KMS-11 (cell line): ENCODE measurements around the gene NOTUM.

ENCODE experiments used
- H2AFZ ChIP-seq: fragments of 200-600 bp; sonication (generic); 2 replicates; pipeline ENCODE4 v1.6.1; 2016; ENCODE audit warnings: antibody characterized with exemption, mixed run types, low read depth
- H3K27ac ChIP-seq: fragments of 200-600 bp; sonication (generic); 2 replicates; pipeline ENCODE4 v1.6.1; 2016; ENCODE audit warnings: mild to moderate bottlenecking, mixed run types
- H3K27me3 ChIP-seq: fragments of 200-600 bp; sonication (generic); 2 replicates; pipeline ENCODE4 v1.6.1; 2017; ENCODE audit warnings: mild to moderate bottlenecking, low read depth, mixed run types, moderate library complexity; ENCODE audit not compliant: insufficient read depth
- H3K36me3 ChIP-seq: fragments of 200-600 bp; sonication (generic); 2 replicates; pipeline ENCODE4 v1.6.1; 2017; ENCODE audit warnings: mild to moderate bottlenecking, mixed run types; ENCODE audit not compliant: insufficient read depth
- H3K4me1 ChIP-seq: fragments of 200-600 bp; sonication (generic); 2 replicates; pipeline ENCODE4 v1.6.1; 2016; ENCODE audit warnings: mild to moderate bottlenecking, low read depth, mixed run types; ENCODE audit not compliant: poor library complexity, severe bottlenecking
- H3K4me2 ChIP-seq: fragments of 200-600 bp; sonication (generic); 2 replicates; pipeline ENCODE4 v1.7.0; 2016; ENCODE audit warnings: mild to moderate bottlenecking, mixed run types
- H3K4me3 ChIP-seq: fragments of 200-600 bp; sonication (generic); IDR thresholded peaks from 2 replicates; pipeline ENCODE4 v1.6.1; 2017; ENCODE audit warnings: low read depth, low read length, mixed read lengths; ENCODE audit not compliant: insufficient read depth
- H3K79me2 ChIP-seq: fragments of 200-600 bp; sonication (generic); 2 replicates; pipeline ENCODE4 v1.6.1; 2016; ENCODE audit warnings: low read depth, mixed run types; ENCODE audit not compliant: insufficient read depth
- H3K9ac ChIP-seq: fragments of 200-600 bp; sonication (generic); 2 replicates; pipeline ENCODE4 v1.6.1; 2016; ENCODE audit warnings: mild to moderate bottlenecking, mixed run types
- H4K20me1 ChIP-seq: fragments of 200-600 bp; sonication (generic); 2 replicates; pipeline ENCODE4 v1.6.1; 2016; ENCODE audit warnings: mild to moderate bottlenecking, mixed run types; ENCODE audit not compliant: insufficient read depth
- TF ChIP-seq, protein P1 (sequence below): fragments of 200-600 bp; sonication (generic); conservative IDR thresholded peaks from 2 replicates; pipeline ENCODE4 v1.6.1; 2017; ENCODE audit warnings: low read depth, mild to moderate bottlenecking, antibody characterized with exemption, low read length, moderate library complexity, mixed read lengths

The NOTUM gene

DNA sequence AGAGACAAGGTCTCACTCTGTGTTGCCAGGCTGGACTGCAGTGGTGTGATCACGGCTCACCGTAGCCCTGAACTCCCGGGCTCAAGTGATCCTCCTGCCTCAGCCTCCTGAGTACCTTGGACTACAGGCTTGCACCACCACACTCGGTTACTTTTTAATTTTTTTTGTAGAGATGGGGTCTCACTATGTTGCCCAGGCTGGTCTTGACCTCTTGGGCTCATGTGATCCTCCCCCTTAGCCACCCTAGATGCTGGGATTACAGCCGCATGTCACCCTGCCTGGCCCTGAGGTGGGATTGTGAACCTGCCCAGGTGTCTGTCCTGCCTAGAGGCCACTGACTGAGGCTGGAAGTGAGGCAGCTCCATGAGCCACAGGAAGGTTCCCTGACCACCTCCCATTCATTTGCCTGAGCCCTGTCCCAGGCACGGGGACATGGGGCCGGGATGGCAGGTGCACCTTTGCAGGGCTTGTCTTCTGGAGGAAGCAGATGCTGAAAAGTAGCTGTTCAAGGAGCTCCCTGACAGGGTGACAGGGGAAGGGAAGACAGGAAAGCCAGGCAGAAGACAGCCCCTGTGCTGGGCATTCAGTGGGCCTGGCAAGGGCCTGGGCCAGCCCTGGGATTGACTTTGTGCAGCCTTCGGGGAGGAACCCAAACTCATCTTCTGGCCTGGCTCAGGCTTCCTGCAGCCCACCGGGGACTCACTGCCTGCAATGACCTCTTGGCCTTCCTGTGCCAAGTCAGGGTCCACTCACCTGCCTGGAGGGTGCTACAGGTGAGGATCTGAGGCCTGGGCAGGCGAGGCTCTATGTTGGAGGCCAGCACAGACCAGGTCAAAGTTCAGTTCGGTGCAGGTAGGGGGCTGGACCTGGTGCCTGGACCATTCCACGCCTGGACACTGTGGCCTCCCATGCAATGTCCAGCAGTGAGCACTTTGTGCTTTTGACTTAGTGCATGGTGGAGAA lies 8.1 kb upstream of the NOTUM start:
- H4K20me1 ChIP-seq = no peaks in the 10 kb centered on the region
- TF ChIP-seq, protein P1, sequence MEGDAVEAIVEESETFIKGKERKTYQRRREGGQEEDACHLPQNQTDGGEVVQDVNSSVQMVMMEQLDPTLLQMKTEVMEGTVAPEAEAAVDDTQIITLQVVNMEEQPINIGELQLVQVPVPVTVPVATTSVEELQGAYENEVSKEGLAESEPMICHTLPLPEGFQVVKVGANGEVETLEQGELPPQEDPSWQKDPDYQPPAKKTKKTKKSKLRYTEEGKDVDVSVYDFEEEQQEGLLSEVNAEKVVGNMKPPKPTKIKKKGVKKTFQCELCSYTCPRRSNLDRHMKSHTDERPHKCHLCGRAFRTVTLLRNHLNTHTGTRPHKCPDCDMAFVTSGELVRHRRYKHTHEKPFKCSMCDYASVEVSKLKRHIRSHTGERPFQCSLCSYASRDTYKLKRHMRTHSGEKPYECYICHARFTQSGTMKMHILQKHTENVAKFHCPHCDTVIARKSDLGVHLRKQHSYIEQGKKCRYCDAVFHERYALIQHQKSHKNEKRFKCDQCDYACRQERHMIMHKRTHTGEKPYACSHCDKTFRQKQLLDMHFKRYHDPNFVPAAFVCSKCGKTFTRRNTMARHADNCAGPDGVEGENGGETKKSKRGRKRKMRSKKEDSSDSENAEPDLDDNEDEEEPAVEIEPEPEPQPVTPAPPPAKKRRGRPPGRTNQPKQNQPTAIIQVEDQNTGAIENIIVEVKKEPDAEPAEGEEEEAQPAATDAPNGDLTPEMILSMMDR = no peak
- no peaks in the 10 kb centered on the region for H3K79me2 ChIP-seq
- H2AFZ ChIP-seq = no peak overlapping the region
- H3K4me3 ChIP-seq = no peak overlapping the region
- H3K4me2 ChIP-seq = no peak overlapping the region
- H3K27me3 ChIP-seq = peaks cover 40% of the 10 kb centered on the region; the same call in 1 of the 2 replicates
- no peak overlapping the region for H3K9ac ChIP-seq
- peaks cover 14% of the 10 kb centered on the region for H3K4me1 ChIP-seq
- no peaks in the 10 kb centered on the region for H3K36me3 ChIP-seq
- H3K27ac ChIP-seq = no peak overlapping the region

DNA sequence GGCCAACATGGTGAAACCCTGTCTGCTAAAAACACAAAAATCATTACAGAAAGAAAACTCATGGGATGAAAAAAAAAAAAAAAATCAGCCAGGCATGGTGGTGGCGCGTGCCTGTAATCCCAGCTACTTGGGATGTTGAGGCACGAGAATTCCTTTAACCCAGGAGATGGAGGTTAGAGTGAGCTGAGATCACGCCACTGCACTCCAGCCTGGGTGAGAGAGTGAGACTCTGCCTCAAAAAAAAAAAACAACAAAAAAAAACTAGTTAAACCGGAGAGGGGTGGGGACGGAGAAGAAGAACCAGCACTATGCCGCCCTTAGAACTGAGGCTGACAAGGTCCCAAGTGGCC lies 7.4 kb upstream of the NOTUM start:
- H2AFZ ChIP-seq = peak overlapping the region; percentile 69; the same call in 1 of the 2 replicates
- H3K4me1 ChIP-seq = peaks cover 14% of the 10 kb centered on the region
- H3K9ac ChIP-seq = no peak overlapping the region
- H3K4me2 ChIP-seq = peak overlapping the region; percentile 31; the same call in 1 of the 2 replicates
- no peak overlapping the region for H3K4me3 ChIP-seq
- H3K27me3 ChIP-seq = peaks cover 40% of the 10 kb centered on the region; the same call in 1 of the 2 replicates
- TF ChIP-seq, protein P1 = no peak
- H3K79me2 ChIP-seq = no peaks in the 10 kb centered on the region
- no peaks in the 10 kb centered on the region for H3K36me3 ChIP-seq
- no peak overlapping the region for H3K27ac ChIP-seq
- no peaks in the 10 kb centered on the region for H4K20me1 ChIP-seq

GRCh38 chr17:81967533-81968395 lies 6.8 kb upstream of the NOTUM start:
- Histone ChIP-seq H3K27ac (no peak overlapping the region), H3K4me1 (peaks cover 14% of the 10 kb centered on the region), H4K20me1 (no peaks in the 10 kb centered on the region), H3K9ac (no peak overlapping the region), H3K27me3 (peaks cover 44% of the 10 kb centered on the region), H3K4me3 (no peak overlapping the region), H3K79me2 (no peaks in the 10 kb centered on the region), H2AFZ (peak overlapping the region; percentile 69; the same call in 1 of the 2 replicates), H3K36me3 (no peaks in the 10 kb centered on the region), H3K4me2 (peak overlapping the region; percentile 31; the same call in 1 of the 2 replicates)
- TF ChIP-seq, protein P1 = no peak

DNA sequence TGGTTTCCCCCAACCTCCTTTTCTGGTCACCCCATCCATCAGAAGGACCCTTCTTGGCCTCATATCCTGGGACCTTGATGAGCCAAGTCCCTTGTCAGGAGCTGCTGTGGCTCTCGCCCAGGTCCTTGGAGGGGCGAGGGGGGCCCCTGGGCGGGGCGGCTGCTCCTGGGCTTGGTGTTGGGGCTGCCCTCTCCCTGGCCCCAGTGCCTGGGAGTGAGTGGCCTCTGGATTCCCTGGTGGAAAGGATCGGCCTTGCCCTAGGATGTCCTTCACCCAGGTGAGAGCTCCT lies 6.2 kb upstream of the NOTUM start:
- no peak overlapping the region for H3K9ac ChIP-seq
- H4K20me1 ChIP-seq = no peaks in the 10 kb centered on the region
- H3K79me2 ChIP-seq = no peaks in the 10 kb centered on the region
- peaks cover 49% of the 10 kb centered on the region for H3K27me3 ChIP-seq
- H3K4me3 ChIP-seq = no peak overlapping the region
- no peak overlapping the region for H2AFZ ChIP-seq
- TF ChIP-seq, protein P1 = no peak
- no peak overlapping the region for H3K4me2 ChIP-seq
- no peak overlapping the region for H3K27ac ChIP-seq
- H3K4me1 ChIP-seq = peaks cover 14% of the 10 kb centered on the region
- H3K36me3 ChIP-seq = no peaks in the 10 kb centered on the region
